GM18873 (cell line): ENCODE data around the gene RABL3.
"Not testable (repeated sequence)": the region's sequence is repeated elsewhere in the genome, so short reads cannot be mapped to it uniquely, and the experiment has no call there.

Source experiments
- ATAC-seq: cut with Tn5 transposase; IDR thresholded peaks from one replicate; pipeline ENCODE4 v1.9.1; 2021; ENCODE audit warnings: mild to moderate bottlenecking, moderate library complexity, moderate number of reproducible peaks; ENCODE audit not compliant: unreplicated experiment, low FRiP score

Gene RABL3

GRCh38 chr3:120649830-120650233 is 92.5 kb downstream of the RABL3 start:
- ATAC-seq, result no peak

GRCh38 chr3:120648290-120648689 is 94.0 kb downstream of the RABL3 start:
- ATAC-seq, result no peak

GRCh38 chr3:120646771-120647432 is 95.4 kb downstream of the RABL3 start:
- ATAC-seq, result no peak

- no peak for ATAC-seq
Measured at GRCh38 chr3:120645083-120645845, 97.1 kb downstream of the RABL3 start.

GRCh38 chr3:120642368-120642948 is 99.9 kb downstream of the RABL3 start:
- ATAC-seq, result no peak

DNA sequence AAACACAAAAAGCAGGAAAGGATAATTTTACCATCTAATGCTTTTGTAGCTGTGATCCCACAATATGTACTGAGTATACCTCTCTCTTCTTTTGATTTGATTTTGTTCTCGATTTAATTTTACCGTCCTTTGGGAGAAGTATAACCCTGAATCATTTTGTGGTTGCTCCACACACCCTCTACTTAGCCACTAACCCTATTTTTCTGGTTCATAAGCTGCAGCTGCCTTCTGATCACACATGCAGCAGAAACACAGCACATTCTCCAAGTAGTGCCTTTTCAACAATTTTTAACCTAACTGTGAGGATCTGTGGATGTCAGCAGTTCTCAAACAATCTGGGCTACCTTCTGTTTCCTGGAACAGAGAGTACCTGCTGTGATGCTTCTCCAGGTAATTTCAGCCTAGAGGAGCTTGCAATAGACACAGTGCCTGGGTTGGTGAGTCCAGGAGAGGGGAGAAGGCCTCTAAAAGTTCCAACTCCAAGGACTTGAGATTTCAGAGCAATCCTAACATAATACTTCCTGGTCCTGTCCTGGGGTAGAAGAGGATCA is 100.5 kb downstream of the RABL3 start:
- no peak for ATAC-seq

- ATAC-seq, result no peak
Measured at GRCh38 chr3:120640231-120640630, 102.1 kb downstream of the RABL3 start.

DNA sequence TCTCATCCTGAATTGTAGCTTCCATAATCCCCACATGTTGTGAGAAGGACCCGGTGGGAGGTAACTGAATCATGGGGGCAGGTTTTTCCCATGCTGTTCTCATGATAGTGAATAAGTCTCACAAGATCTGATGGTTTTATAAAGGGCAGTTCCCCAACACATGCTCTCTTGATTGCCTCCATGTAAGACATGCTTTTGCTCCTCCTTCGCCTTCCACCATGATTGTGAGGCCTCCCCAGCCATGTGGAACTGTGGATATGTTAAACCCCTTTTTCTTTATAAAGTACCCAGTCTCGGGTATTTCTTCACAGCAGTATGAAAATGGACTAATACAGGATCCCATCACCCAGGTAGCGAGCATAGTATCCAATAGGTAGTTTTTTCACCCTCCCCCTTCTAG is 103.5 kb downstream of the RABL3 start:
- ATAC-seq, result not testable (repeated sequence)

DNA sequence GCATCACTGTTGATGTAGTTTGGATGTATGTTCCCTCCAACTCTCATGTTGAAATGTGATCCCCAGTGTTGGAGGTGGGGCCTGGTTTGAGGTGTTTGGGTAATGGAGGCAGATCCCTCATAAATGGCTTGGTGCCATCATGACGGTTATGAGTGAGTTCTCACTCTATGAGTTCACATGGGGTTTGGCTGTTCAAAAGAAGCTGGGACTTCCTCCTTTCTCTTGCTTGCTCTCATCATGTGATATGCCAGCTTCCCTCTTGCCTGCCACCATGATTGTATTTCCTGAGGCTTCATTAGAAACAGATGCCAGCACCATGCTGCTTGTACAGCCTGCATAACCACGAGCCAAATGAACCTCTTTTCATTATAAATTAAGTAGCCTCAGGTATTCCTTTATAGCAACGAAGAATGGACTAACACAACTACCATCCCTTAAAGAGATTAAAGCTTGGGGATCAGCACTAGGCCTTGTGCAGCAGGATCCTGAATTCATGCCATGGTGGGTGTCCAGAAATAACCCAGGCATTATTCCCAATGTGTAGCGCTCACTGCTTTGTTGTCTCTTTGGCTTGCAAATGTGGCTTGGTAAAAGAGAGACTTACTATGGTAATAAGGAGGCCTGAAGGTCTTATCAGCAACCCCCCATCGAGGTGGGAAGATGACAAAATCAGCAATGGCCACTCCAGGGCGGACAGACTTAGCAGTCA is 104.3 kb downstream of the RABL3 start:
- ATAC-seq, result no peak

- ATAC-seq, result no peak
Measured at GRCh38 chr3:120636795-120637401, 105.4 kb downstream of the RABL3 start.
